Coronary artery (tissue), 2 donors: ENCODE data around the gene TAS2R50.

ENCODE experiments used
- DNase-seq: peaks from one replicate; pipeline ENCODE4 v3.0.0-alpha.2; 2017; ENCODE audit warnings: low spot score
- H3K27ac ChIP-seq, 2 donors: fragments of 200-600 bp; sonication (generic); one replicate each; pipeline ENCODE4 v1.5.1; 2016 to 2019
- H3K4me3 ChIP-seq: fragments of 200-600 bp; sonication (generic); 2 replicates; pipeline ENCODE4 v1.5.1; 2016; ENCODE audit warnings: mild to moderate bottlenecking, moderate library complexity
- CTCF ChIP-seq: fragments of 200-600 bp; sonication (generic); IDR thresholded peaks from one replicate; pipeline ENCODE4 v1.5.1; 2019; ENCODE audit warnings: antibody characterized with exemption

Gene TAS2R50

GRCh38 chr12:10974965-10975364, 11.7 kb downstream of the TAS2R50 start:
- Histone ChIP-seq H3K27ac (no peak overlapping the region), H3K4me3 (no peak overlapping the region)
- no peak for TF ChIP-seq CTCF

GRCh38 chr12:10968765-10969456, 17.8 kb downstream of the TAS2R50 start:
- peak; percentile 73 for DNase-seq

More at GRCh38 chr12:10974965-10975364, 11.7 kb downstream of the TAS2R50 start:
- DNase-seq: no peak

GRCh38 chr12:10967409-10967808, 19.3 kb downstream of the TAS2R50 start:
- Histone ChIP-seq H3K27ac (no peak overlapping the region), H3K4me3 (no peak overlapping the region)
- DNase-seq: no peak
- TF ChIP-seq CTCF: no peak

More at GRCh38 chr12:10968765-10969456, 17.8 kb downstream of the TAS2R50 start:
- no peak for TF ChIP-seq CTCF
- peak overlapping the region; percentile 26 for H3K4me3 ChIP-seq
- peak overlapping the region in 1 of 2 donors; percentile 57 for H3K27ac ChIP-seq

- no peak for DNase-seq
- TF ChIP-seq CTCF: no peak
- Histone ChIP-seq H3K27ac (no peak overlapping the region), H3K4me3 (no peak overlapping the region)
Observed at GRCh38 chr12:10966314-10966713, 20.4 kb downstream of the TAS2R50 start.

GRCh38 chr12:10965476-10965875, 21.2 kb downstream of the TAS2R50 start:
- no peak for DNase-seq
- Histone ChIP-seq H3K27ac (no peak overlapping the region), H3K4me3 (no peak overlapping the region)
- TF ChIP-seq CTCF: no peak

GRCh38 chr12:10960211-10960610, 26.5 kb downstream of the TAS2R50 start:
- H3K27ac ChIP-seq: no peak overlapping the region
- no peak overlapping the region for H3K4me3 ChIP-seq
- no peak for DNase-seq
- no peak for TF ChIP-seq CTCF

GRCh38 chr12:10959804-10960203, 26.9 kb downstream of the TAS2R50 start:
- TF ChIP-seq CTCF: no peak
- Histone ChIP-seq H3K27ac (no peak overlapping the region), H3K4me3 (no peak overlapping the region)
- DNase-seq: no peak
